ENCODE results near the gene SRPK1.

Gene SRPK1

GRCh38 chr6:35796236-35796635 lies 124.7 kb downstream of the SRPK1 start:
- Mint-ChIP-seq H3K27me3 (ENCODE audit: low read depth) (peaks cover 34% of the 10 kb centered on the region), H3K27ac (no peak overlapping the region), H3K4me3 (no peak overlapping the region), H3K9me3 (no peaks in the 10 kb centered on the region), H3K4me1 (no peaks in the 10 kb centered on the region), H3K36me3 (ENCODE audit: low read depth) (no peaks in the 10 kb centered on the region)
- no peak for TF ChIP-seq CTCF (IDR thresholded peaks at IDR 0.05; ENCODE audit: unreplicated experiment in 3 of 3)

GRCh38 chr6:35795453-35796071 lies 125.3 kb downstream of the SRPK1 start:
- no peaks in the 10 kb centered on the region for H3K4me1 Mint-ChIP-seq
- no peaks in the 10 kb centered on the region for H3K9me3 Mint-ChIP-seq
- H3K4me3 Mint-ChIP-seq: no peak overlapping the region
- no peak for TF ChIP-seq CTCF (IDR thresholded peaks at IDR 0.05; ENCODE audit: unreplicated experiment in 3 of 3)
- H3K27ac Mint-ChIP-seq: no peak overlapping the region
- no peaks in the 10 kb centered on the region for H3K36me3 Mint-ChIP-seq (ENCODE audit: low read depth)
- H3K27me3 Mint-ChIP-seq (ENCODE audit: low read depth): peaks cover 37% of the 10 kb centered on the region

GRCh38 chr6:35794536-35795452 lies 126.1 kb downstream of the SRPK1 start:
- Mint-ChIP-seq H3K36me3 (ENCODE audit: low read depth) (no peaks in the 10 kb centered on the region), H3K9me3 (no peaks in the 10 kb centered on the region), H3K27ac (no peak overlapping the region), H3K27me3 (ENCODE audit: low read depth) (peaks cover 36% of the 10 kb centered on the region), H3K4me1 (no peaks in the 10 kb centered on the region), H3K4me3 (no peak overlapping the region)
- TF ChIP-seq CTCF (IDR thresholded peaks at IDR 0.05; ENCODE audit: unreplicated experiment in 3 of 3): no peak

GRCh38 chr6:35790683-35791082 lies 130.2 kb downstream of the SRPK1 start:
- H3K4me1 Mint-ChIP-seq: no peaks in the 10 kb centered on the region
- H3K27me3 Mint-ChIP-seq (ENCODE audit: low read depth): peaks cover 65% of the 10 kb centered on the region
- no peak overlapping the region for H3K27ac Mint-ChIP-seq
- no peaks in the 10 kb centered on the region for H3K36me3 Mint-ChIP-seq (ENCODE audit: low read depth)
- no peak overlapping the region for H3K4me3 Mint-ChIP-seq
- no peak for TF ChIP-seq CTCF (IDR thresholded peaks at IDR 0.05; ENCODE audit: unreplicated experiment in 3 of 3)
- H3K9me3 Mint-ChIP-seq: no peaks in the 10 kb centered on the region

GRCh38 chr6:35788423-35788982 lies 132.4 kb downstream of the SRPK1 start:
- peaks cover 59% of the 10 kb centered on the region for H3K27me3 Mint-ChIP-seq (ENCODE audit: low read depth)
- H3K36me3 Mint-ChIP-seq (ENCODE audit: low read depth): no peaks in the 10 kb centered on the region
- no peak overlapping the region for H3K4me3 Mint-ChIP-seq
- no peaks in the 10 kb centered on the region for H3K9me3 Mint-ChIP-seq
- no peaks in the 10 kb centered on the region for H3K4me1 Mint-ChIP-seq
- TF ChIP-seq CTCF (IDR thresholded peaks at IDR 0.05; ENCODE audit: unreplicated experiment in 3 of 3): no peak
- no peak overlapping the region for H3K27ac Mint-ChIP-seq
